Nephron progenitor cell (in vitro differentiated cells): ENCODE data around the gene ADAP1.

Experiments used
- DNase-seq: peaks from one replicate; pipeline ENCODE4 v3.0.0; 2021
- H3K27ac Mint-ChIP-seq: 2 replicates; pipeline ENCODE4 v1.8.0; 2021; ENCODE audit warnings: mild to moderate bottlenecking, moderate library complexity, mixed read lengths
- H3K27me3 Mint-ChIP-seq: 2 replicates; pipeline ENCODE4 v1.8.0; 2021; ENCODE audit warnings: mild to moderate bottlenecking, low read depth, mixed read lengths; ENCODE audit not compliant: poor library complexity
- H3K36me3 Mint-ChIP-seq: 2 replicates; pipeline ENCODE4 v1.8.0; 2021; ENCODE audit warnings: low read depth, mixed read lengths
- H3K4me1 Mint-ChIP-seq: 2 replicates; pipeline ENCODE4 v1.8.0; 2021; ENCODE audit warnings: mixed read lengths
- H3K4me3 Mint-ChIP-seq: 2 replicates; pipeline ENCODE4 v1.8.0; 2021; ENCODE audit warnings: mild to moderate bottlenecking, moderate library complexity, mixed read lengths
- H3K9me3 Mint-ChIP-seq: 2 replicates; pipeline ENCODE4 v1.8.0; 2021; ENCODE audit warnings: mild to moderate bottlenecking, moderate library complexity, mixed read lengths
- CTCF ChIP-seq: fragments of 200-600 bp; sonication (generic); IDR thresholded peaks from 2 replicates; pipeline ENCODE4 v1.5.0; 2021; ENCODE audit warnings: antibody characterized with exemption

The ADAP1 gene

GRCh38 chr7:991729-992656, 37.5 kb upstream of the ADAP1 start:
- no peaks in the 10 kb centered on the region for H3K36me3 Mint-ChIP-seq
- no peak for DNase-seq
- H3K4me1 Mint-ChIP-seq, result peaks cover 29% of the 10 kb centered on the region
- no peak for TF ChIP-seq CTCF
- H3K9me3 Mint-ChIP-seq, result no peaks in the 10 kb centered on the region
- H3K4me3 Mint-ChIP-seq, result no peak overlapping the region
- no peaks in the 10 kb centered on the region for H3K27me3 Mint-ChIP-seq
- H3K27ac Mint-ChIP-seq, result no peak overlapping the region

- H3K4me1 Mint-ChIP-seq, result peaks cover 29% of the 10 kb centered on the region
- no peak for DNase-seq
- peak overlapping the region; percentile 54 for H3K27ac Mint-ChIP-seq
- no peaks in the 10 kb centered on the region for H3K27me3 Mint-ChIP-seq
- no peaks in the 10 kb centered on the region for H3K9me3 Mint-ChIP-seq
- no peak overlapping the region for H3K4me3 Mint-ChIP-seq
- no peaks in the 10 kb centered on the region for H3K36me3 Mint-ChIP-seq
- TF ChIP-seq CTCF, result no peak
These were observed 36.7 kb upstream of the ADAP1 start for GRCh38 chr7:990933-991728.

- Mint-ChIP-seq H3K9me3 (no peaks in the 10 kb centered on the region), H3K4me1 (peaks cover 33% of the 10 kb centered on the region), H3K27me3 (no peaks in the 10 kb centered on the region), H3K4me3 (no peak overlapping the region), H3K36me3 (no peaks in the 10 kb centered on the region), H3K27ac (no peak overlapping the region)
- TF ChIP-seq CTCF, result no peak
- DNase-seq, result no peak
These were observed 36.0 kb upstream of the ADAP1 start for GRCh38 chr7:990352-990932.

- Mint-ChIP-seq H3K9me3 (no peaks in the 10 kb centered on the region), H3K27me3 (no peaks in the 10 kb centered on the region), H3K4me1 (peaks cover 29% of the 10 kb centered on the region), H3K27ac (no peak overlapping the region), H3K36me3 (no peaks in the 10 kb centered on the region), H3K4me3 (no peak overlapping the region)
- DNase-seq, result no peak
- TF ChIP-seq CTCF, result no peak
These were observed 34.6 kb upstream of the ADAP1 start for GRCh38 chr7:988963-989529.

GRCh38 chr7:988426-988911, 34.0 kb upstream of the ADAP1 start:
- Mint-ChIP-seq H3K27me3 (no peaks in the 10 kb centered on the region), H3K4me1 (peaks cover 29% of the 10 kb centered on the region), H3K4me3 (no peak overlapping the region), H3K9me3 (no peaks in the 10 kb centered on the region), H3K27ac (no peak overlapping the region), H3K36me3 (no peaks in the 10 kb centered on the region)
- DNase-seq, result no peak
- TF ChIP-seq CTCF, result no peak
